ENCODE measurements around the gene DDB1. TPM values are rescaled to one million over a fixed set of nuclear protein-coding genes. Genes with fewer than 3 reads are reported as not detected.

DDB1 gene
- total RNA-seq, result 266 and 285 TPM in 2 replicates

GRCh38 chr11:61332797-61333549, at the start of gene DDB1, which contains the start of gene TKFC:
DDB1 (minus strand) TSS chr11:61333105; CDS start chr11:61332968, 137 bp downstream.
TKFC (plus strand) TSS chr11:61333228; CDS start chr11:61334729, 1,501 bp downstream.

GRCh38 chr11:61361741-61362541, 29.0 kb upstream of the DDB1 start, which contains the start of the genes CYB561A3 and TMEM138:
CYB561A3 (minus strand) TSS chr11:61361882; CDS start chr11:61356713, 5,169 bp downstream.
TMEM138 (plus strand) TSS chr11:61362374; CDS start chr11:61364391, 2,017 bp downstream.

GRCh38 chr11:61294717-61295595, 37.9 kb downstream of the DDB1 start, which contains the start of gene VWCE:
VWCE (minus strand) TSS chr11:61295316; CDS start chr11:61295037, 279 bp downstream.

Other genes starting within 250 kb of the DDB1 start
- gene CD5, start 230.6 kb downstream of the DDB1 start, total RNA-seq, result not detected in 2 replicates
- gene VPS37C, start 171.7 kb downstream of the DDB1 start, total RNA-seq, result 21.0 and 22.2 TPM in 2 replicates
- 0.65 and 2.9 TPM in 2 replicates for gene PGA3, start 129.6 kb downstream of the DDB1 start, total RNA-seq
- 0.16 and 0.61 TPM in 2 replicates for gene PGA4, start 110.8 kb downstream of the DDB1 start, total RNA-seq
- gene PGA5, start 91.9 kb downstream of the DDB1 start, total RNA-seq, result 0.16 and 0.61 TPM in 2 replicates
- 2.8 and 3.4 TPM in 2 replicates for gene VWCE, start 37.8 kb downstream of the DDB1 start, total RNA-seq
- gene TKFC, start 123 bp upstream of the DDB1 start, total RNA-seq, result 29.0 and 31.5 TPM in 2 replicates
- gene CYB561A3, start 28.8 kb upstream of the DDB1 start, total RNA-seq, result 51.1 and 55.0 TPM in 2 replicates
- gene TMEM138, start 29.3 kb upstream of the DDB1 start, total RNA-seq, result 29.3 and 33.8 TPM in 2 replicates
- gene TMEM216, start 59.5 kb upstream of the DDB1 start, total RNA-seq, result 8.8 and 10.3 TPM in 2 replicates
- gene CPSF7, start 96.9 kb upstream of the DDB1 start, total RNA-seq, result 33.9 and 38.1 TPM in 2 replicates
- gene SDHAF2, start 97.0 kb upstream of the DDB1 start, total RNA-seq, result 39.0 and 63.3 TPM in 2 replicates
- gene LRRC10B, start 175.6 kb upstream of the DDB1 start, total RNA-seq, result not detected in 2 replicates
- 0.61 and 0.65 TPM in 2 replicates for gene SYT7, start 248.0 kb upstream of the DDB1 start, total RNA-seq

All from hair follicle dermal papilla cell (primary cell).